Lower leg skin (tissue), 4 donors: ENCODE results near the gene INTS13. TPM values are rescaled to one million over a fixed set of nuclear protein-coding genes. Genes with fewer than 3 reads are reported as not detected.

Source experiments
- DNase-seq, 2 donors: peaks; one replicate each; pipeline ENCODE4 v3.0.0-alpha.2; 2019; ENCODE audit warnings: low spot score in 2 of 2
- H3K4me3 ChIP-seq: fragments of 200-600 bp; sonication (generic); 2 replicates; pipeline ENCODE4 v1.5.1; 2017; ENCODE audit warnings: mild to moderate bottlenecking, low read depth; ENCODE audit not compliant: poor library complexity, severe bottlenecking
- POLR2A ChIP-seq, 2 donors: fragments of 450-650 bp; IDR thresholded peaks; one replicate each; pipeline ENCODE4 v1.6.1; 2016 to 2017; ENCODE audit warnings: antibody characterized with exemption in 2 of 2, mild to moderate bottlenecking in 1 of 2, moderate library complexity in 1 of 2
- WGBS, 2 donors: methylation state at CpG; one replicate each; pipeline ENCODE4 v1.1.5; 2018; 5-methylcytosine and 5-hydroxymethylcytosine counted together
- intact Hi-C: fragments of 100-400 bp; cut with DNase I; formaldehyde crosslinking; loops from one replicate; pipeline ENCODE4 v1.15.0; 2023; ENCODE audit warnings: low total_unique reads
- total RNA-seq, 4 donors: library from RNA; depleted of rRNA; stranded (reverse); fragments of >200 nt; gene quantifications; one replicate each; pipeline ENCODE4 v1.1.0, GENCODE V29; 2016
- TF ChIP-seq, protein P1 (sequence below), 3 donors: fragments of 450-650 bp; IDR thresholded peaks; one replicate each; pipeline ENCODE4 v1.5.1; 2016; ENCODE audit warnings: antibody characterized with exemption in 3 of 3, mild to moderate bottlenecking in 3 of 3, moderate library complexity in 2 of 3

The INTS13 gene, protein sequence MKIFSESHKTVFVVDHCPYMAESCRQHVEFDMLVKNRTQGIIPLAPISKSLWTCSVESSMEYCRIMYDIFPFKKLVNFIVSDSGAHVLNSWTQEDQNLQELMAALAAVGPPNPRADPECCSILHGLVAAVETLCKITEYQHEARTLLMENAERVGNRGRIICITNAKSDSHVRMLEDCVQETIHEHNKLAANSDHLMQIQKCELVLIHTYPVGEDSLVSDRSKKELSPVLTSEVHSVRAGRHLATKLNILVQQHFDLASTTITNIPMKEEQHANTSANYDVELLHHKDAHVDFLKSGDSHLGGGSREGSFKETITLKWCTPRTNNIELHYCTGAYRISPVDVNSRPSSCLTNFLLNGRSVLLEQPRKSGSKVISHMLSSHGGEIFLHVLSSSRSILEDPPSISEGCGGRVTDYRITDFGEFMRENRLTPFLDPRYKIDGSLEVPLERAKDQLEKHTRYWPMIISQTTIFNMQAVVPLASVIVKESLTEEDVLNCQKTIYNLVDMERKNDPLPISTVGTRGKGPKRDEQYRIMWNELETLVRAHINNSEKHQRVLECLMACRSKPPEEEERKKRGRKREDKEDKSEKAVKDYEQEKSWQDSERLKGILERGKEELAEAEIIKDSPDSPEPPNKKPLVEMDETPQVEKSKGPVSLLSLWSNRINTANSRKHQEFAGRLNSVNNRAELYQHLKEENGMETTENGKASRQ
- 10 to 100 TPM; 10.3 to 19.3 (median 14.9) TPM for total RNA-seq

DNA sequence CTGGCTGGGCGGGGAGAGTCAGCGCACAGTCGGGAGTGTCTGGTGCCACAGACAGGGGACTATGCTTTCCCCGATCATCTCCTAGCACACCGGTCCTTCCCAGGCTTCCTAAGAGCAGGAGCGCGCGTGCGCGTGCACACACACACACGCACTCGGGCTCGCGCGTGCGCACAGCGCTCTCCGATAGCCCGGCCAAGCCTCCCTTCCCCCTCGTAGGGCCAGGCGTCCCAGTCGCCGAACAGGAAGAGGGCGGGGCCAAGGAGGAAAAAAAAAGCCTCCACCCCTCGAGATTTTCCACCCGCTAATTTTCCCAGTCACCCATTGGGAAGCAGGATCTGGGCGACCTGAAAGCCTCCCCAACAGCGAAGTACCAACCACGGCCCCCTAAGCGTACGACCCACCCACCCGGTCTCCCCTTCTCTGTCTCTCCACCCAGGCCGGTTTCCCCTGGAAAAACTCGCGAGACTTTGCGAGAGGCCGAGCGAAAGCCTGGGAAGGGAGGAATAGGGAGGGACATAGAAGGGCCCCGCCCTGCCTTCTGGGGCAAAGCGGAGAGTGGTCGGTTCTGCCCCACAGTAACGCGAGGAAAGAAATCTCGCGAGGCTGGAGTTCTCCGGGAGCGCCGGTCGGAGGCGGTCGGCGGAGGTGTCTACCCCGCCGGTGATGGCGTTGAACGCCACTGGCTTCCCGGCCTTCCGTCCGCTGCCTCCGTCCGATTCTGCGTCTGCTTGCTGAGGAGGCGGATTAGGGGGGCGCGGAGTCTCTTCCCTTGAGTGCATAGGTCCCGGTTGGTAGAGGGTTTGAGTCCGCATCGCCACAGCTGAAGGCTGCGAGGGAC, at the start of gene INTS13, which contains the start of gene FGFR1OP2:
Gene INTS13, minus strand, starts transcription at position 119 of the 838 bp plus-strand sequence. CDS start 1,178 bp downstream, outside the sequence.
Gene FGFR1OP2, plus strand, starts transcription at position 608 of the 838 bp plus-strand sequence. CDS start 15,689 bp downstream, outside the sequence.
- TF ChIP-seq POLR2A (IDR thresholded peaks at IDR 0.05), result peak in 1 of 2 donors; percentile 90
- TF ChIP-seq, protein P1, sequence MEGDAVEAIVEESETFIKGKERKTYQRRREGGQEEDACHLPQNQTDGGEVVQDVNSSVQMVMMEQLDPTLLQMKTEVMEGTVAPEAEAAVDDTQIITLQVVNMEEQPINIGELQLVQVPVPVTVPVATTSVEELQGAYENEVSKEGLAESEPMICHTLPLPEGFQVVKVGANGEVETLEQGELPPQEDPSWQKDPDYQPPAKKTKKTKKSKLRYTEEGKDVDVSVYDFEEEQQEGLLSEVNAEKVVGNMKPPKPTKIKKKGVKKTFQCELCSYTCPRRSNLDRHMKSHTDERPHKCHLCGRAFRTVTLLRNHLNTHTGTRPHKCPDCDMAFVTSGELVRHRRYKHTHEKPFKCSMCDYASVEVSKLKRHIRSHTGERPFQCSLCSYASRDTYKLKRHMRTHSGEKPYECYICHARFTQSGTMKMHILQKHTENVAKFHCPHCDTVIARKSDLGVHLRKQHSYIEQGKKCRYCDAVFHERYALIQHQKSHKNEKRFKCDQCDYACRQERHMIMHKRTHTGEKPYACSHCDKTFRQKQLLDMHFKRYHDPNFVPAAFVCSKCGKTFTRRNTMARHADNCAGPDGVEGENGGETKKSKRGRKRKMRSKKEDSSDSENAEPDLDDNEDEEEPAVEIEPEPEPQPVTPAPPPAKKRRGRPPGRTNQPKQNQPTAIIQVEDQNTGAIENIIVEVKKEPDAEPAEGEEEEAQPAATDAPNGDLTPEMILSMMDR (IDR thresholded peaks at IDR 0.05), result no peak
- intact Hi-C loops, result no loop called here
- DNase-seq, result peak; percentile 98 to 99
- 0 to 1% methylated on average over 61 to 69 of the region's 69 CpGs for WGBS, 2 donors
- H3K4me3 ChIP-seq, result peak within 1 kb of the TSS; percentile 95

DNA sequence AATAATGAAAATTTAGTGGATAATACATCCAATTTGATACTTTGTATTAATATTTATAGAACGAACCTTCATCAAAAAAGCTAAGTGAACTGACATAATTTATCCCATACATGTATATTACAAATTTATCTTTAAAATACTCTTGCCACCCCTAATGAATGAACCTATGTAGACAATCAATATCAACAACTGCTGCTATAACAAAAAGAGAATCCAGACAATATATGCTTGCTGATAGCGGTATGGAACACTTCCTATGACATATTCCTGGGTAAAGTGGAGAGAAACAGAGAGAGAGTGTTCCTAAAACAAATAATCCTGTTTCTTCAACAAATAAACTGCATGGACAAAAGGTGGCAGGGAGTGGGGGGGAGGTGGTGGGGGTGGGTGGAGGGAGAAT, 45.1 kb upstream of the INTS13 start:
- no peak overlapping the region for H3K4me3 ChIP-seq
- DNase-seq, result no peak
- 95 to 100% methylated on average over 2 of the region's 2 CpGs for WGBS, 2 donors
- no peak for TF ChIP-seq POLR2A (IDR thresholded peaks at IDR 0.05)
- TF ChIP-seq, protein P1 (IDR thresholded peaks at IDR 0.05), result no peak
- intact Hi-C loops, result no loop called here

DNA sequence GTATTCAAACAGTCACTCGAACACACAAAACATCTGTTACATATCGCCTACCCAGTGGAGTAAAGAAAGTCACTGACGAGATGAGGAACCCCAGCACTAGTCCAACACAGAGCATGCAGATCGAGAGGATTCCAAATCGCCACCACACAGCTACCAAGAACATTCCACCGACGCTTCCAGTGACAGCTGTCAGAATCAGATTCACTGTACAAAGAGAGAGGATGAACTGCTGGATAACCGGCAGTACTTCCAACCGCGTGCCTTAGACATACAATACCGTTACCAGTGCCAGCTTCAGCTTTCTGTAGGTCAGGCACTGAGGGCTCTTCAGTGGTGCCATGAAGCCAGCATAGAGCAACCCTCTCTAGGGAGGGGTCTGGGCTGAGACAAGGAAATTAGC, 42.0 kb upstream of the INTS13 start:
- WGBS, 2 donors, result 91 to 96% methylated on average over 11 of the region's 11 CpGs
- no peak for DNase-seq
- no peak for TF ChIP-seq POLR2A (IDR thresholded peaks at IDR 0.05)
- TF ChIP-seq, protein P1 (IDR thresholded peaks at IDR 0.05), result no peak
- no peak overlapping the region for H3K4me3 ChIP-seq
- intact Hi-C loops, result no loop called here

DNA sequence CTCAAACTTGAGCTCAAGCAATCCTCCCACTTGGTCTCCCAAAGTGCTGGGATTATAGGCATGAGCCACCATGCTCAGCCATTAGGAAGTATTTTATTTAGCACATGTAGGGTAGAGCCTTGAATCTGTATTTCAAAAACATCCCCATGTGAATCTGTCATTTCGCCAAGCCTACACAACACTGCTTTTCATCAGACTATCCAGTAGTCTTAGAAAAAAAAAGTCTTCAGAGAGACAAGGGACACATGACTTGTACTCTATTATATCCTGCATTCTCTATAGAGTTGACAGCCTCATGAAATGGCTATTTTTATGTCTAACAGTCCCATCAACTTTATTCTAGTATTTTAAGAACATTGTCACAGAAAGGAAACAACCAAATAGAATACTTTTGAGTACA, 41.0 kb upstream of the INTS13 start:
- intact Hi-C loops, result no loop called here
- TF ChIP-seq, protein P1 (IDR thresholded peaks at IDR 0.05), result no peak
- no peak for TF ChIP-seq POLR2A (IDR thresholded peaks at IDR 0.05)
- no peak for DNase-seq
- 93 to 95% methylated on average over 1 of the region's 1 CpG for WGBS, 2 donors
- no peak overlapping the region for H3K4me3 ChIP-seq

DNA sequence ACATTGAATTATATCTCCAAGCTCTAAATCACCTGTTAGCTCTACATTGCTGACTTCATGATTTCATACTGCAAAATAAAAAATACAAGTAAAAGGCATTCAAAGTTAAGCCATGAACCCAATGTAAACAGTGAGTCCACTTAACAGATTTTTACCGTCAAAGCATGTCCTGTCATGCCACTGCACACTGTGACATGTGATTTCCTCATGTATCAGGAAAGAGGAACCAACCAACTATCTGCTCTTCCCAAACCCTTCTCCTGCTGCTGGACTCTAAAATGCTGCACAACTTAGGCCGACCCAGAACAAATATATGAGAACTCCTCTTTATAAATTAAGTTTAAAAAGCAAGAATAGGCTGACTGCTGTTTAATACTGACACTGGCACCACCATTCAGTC, 38.9 kb upstream of the INTS13 start:
- WGBS, 2 donors, result 82 to 93% methylated on average over 2 of the region's 2 CpGs
- TF ChIP-seq POLR2A (IDR thresholded peaks at IDR 0.05), result no peak
- TF ChIP-seq, protein P1 (IDR thresholded peaks at IDR 0.05), result no peak
- no peak for DNase-seq
- no peak overlapping the region for H3K4me3 ChIP-seq
- intact Hi-C loops, result no loop called here
